ENCODE data around the gene TBC1D22A.
"Not testable (repeated sequence)": the region's sequence is repeated elsewhere in the genome, so short reads cannot be mapped to it uniquely, and the experiment has no call there.

Gene TBC1D22A

GRCh38 chr22:46774253-46774979 lies 12.0 kb downstream of the TBC1D22A start:
- DNase-seq (ENCODE audit: low read depth in 2 of 2): no peak

DNA sequence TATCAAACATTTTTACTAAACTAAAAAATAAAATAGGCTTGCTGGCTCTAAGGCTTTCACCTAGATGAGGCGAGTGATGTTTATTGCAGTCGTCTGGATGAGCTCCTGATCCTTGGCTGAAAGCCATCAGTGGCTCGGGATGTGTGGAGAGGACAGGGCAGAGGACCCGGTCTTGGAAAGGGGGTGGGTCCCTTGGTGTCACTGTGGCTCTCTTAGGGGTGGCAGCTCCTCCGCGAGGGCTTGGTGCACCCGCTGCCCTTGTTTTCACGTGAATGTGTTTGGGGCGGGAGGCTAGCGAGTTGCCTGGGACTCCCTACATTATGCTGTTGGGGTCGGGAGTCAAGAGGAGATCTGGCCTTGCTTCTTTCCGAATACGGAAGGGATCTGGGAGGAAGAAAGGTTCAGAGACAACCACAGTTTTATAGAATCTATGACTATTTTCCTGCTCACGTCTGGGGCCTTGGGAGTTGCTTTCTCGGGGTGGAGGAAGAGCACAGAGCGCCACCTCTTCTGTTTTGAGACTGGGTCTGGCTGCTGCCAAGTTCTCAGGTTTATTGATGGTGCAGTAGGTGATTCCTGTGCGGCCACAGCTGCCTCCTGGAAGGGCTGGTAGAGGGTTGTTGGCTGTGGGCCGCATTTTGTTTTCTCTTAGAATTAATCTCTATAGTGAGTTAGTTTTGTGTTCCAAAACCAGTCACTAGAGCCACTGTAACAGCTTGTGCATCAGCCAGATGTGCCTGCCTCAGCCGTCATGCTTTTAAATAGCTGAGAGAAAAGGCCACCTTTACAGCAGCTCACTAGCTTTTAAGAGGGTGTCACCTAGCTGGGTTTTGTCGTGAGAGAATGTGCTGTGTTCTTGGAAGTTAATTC lies 12.8 kb downstream of the TBC1D22A start:
- DNase-seq (ENCODE audit: low read depth in 2 of 2): no peak

- DNase-seq (ENCODE audit: low read depth in 2 of 2): no peak
Observed at GRCh38 chr22:46775850-46776826, 13.7 kb downstream of the TBC1D22A start.

- DNase-seq (ENCODE audit: low read depth in 2 of 2): no peak
Observed at GRCh38 chr22:46776876-46777608, 14.6 kb downstream of the TBC1D22A start.

GRCh38 chr22:46777609-46777970 lies 15.1 kb downstream of the TBC1D22A start:
- no peak for DNase-seq (ENCODE audit: low read depth in 2 of 2)

DNA sequence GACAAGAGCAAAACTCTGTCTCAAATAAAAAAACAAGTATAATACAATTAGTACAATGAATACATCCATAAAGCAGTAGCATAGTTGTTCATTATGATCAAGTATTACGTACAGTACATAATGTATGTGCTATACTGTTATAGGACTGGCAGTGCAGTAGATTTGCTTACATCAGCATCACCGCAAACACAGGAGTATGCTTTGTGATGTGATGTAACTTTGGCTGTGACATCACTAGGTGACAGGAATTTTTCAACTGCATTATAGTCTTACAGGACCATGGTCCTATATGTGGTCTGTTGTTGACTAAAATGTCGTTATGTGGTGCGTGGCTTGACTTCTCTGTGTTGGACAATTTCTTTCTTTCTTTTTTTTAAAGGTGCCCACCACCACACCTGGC lies 16.6 kb downstream of the TBC1D22A start:
- DNase-seq (ENCODE audit: low read depth in 2 of 2): no peak

- DNase-seq (ENCODE audit: low read depth in 2 of 2): no peak
Observed at GRCh38 chr22:46779651-46780050, 17.2 kb downstream of the TBC1D22A start.

DNA sequence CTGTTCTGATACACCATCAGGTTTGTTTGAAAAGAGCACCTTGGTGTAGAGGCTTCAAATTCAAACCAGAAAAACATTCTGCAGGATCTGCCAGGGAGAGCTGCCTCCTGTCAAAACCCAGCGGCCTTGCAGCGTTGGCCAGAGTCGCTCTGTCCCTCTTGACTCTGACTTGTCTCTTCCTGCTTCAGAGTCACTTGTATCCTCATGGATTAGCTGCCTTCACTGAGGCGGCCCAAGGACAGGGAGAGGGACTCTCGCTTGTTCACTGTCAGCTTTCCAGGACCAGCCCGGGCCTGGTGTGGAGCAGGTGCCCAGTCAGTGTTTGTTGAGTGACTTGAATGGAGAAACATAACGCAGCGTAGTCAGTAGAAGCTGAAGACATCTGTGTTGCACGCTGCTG lies 18.0 kb downstream of the TBC1D22A start:
- no peak for DNase-seq (ENCODE audit: low read depth in 2 of 2)

GRCh38 chr22:46781291-46781690 lies 18.8 kb downstream of the TBC1D22A start:
- DNase-seq (ENCODE audit: low read depth in 2 of 2): no peak

- not testable (repeated sequence) for DNase-seq (ENCODE audit: low read depth in 2 of 2)
Observed at GRCh38 chr22:46782200-46782599, 19.8 kb downstream of the TBC1D22A start.

DNA sequence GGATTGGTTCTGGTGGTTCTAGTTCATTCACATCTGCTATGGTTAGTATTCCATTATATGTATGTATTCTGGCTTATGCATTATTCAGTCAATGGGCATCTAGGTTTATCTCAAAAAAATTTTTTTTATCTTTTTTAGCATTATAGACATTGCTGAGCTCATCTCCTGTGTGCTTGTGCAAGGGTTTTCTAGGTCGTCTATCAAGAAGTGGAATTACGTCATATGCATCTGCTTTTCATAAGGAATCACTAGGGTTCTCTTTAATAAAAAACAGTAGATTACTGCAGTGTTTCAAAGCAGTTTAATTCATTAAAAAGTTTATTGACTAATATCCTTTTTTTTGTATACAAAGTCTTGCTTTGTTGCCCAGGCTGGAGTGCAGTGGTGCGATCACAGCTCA lies 21.3 kb downstream of the TBC1D22A start:
- peak in 1 of 2 experiments; percentile 24 for DNase-seq (ENCODE audit: low read depth in 2 of 2)

DNA sequence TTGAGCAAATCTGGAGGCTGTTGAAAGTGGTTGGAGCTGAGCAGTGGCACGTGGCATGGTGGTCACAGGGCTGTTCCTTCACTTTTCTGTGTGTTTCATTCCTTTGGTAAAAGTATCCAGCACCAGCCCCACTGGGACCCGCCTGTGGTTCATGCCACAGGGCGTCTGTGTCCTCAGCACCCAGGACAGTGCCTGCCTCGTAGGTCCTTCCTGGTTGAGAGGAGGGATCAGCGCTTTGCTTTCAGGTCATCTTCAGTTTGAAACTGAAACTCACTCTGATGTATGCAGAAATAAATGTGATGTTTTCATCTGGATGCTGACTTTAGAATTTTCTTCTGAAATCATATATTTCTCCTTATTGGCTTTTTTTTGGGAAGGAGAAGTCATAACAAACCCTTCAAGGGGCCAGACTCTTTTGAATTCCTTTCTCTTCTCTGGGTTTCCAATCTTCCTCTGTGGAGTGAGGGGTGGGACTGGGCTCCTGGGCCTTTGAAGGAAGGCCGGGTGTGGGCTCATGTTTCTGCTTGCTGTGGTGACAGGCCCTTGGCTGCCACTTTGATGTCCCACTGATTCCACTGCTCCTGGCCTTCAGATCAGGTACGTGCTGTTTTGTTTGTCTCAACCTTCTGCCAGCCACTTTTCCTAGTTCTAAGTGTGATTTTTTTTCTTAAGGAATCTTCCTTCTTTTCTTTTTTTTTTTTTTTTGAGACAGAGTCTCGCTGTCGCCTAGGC lies 26.2 kb downstream of the TBC1D22A start:
- DNase-seq (ENCODE audit: low read depth in 2 of 2): no peak

DNA sequence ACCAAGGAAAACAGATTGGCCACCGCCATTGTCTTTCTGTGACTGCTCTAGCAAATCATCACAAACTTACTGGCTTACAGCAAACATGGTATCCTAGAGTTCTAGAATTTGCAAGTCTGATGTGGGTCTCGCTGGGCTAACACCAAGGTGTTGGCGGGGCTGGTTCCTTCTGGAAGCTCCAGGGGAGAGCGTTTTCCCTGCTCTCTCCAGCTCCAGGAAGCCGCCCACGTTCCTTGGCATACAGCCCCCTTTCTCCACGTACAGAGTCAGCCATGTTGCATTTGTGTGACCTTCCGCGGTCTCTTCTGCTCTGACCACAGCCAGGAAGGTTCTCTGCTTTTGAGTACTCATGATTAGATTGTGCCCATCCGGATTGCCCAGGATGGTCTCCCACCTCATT lies 27.5 kb downstream of the TBC1D22A start:
- no peak for DNase-seq (ENCODE audit: low read depth in 2 of 2)

GRCh38 chr22:46791201-46791731 lies 28.8 kb downstream of the TBC1D22A start:
- DNase-seq (ENCODE audit: low read depth in 2 of 2): no peak

DNA sequence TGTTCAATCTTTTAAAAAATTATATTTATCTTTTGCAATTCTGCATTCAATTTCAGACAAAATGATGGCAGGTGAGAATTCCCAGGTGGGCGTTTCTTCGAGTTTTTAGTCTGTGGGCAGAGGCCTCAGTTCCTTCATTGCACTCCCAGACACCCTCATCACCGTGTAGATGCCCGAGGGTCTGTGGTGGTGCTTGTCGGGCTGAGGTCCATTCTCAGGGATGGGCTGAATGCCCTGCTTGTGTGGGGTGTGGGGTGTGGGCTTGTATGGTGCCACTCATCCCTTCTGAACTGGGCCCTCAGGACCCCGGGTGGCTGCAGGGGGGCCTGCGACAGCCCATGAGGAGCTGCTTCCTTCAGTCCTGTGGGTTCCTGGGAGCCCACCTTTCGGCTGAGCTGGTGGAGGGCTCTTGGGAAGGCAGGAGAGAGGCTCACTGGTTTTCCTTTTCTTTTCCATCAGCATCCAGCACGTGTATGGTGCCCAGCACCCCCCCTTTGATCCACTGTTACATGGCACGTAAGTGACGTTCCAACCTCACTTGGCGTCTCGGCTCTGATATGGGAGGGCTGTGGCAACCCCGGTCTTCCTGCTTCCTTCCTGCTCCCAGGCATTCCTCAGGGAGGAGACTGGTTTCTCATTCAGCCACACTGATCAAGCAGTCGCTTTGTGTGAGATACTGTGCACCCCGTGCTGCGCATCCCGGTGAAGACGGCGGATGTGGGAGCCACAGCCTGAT lies 29.8 kb downstream of the TBC1D22A start:
- no peak for DNase-seq (ENCODE audit: low read depth in 2 of 2)

GRCh38 chr22:46792841-46793261 lies 30.4 kb downstream of the TBC1D22A start:
- DNase-seq (ENCODE audit: low read depth in 2 of 2): no peak

DNA sequence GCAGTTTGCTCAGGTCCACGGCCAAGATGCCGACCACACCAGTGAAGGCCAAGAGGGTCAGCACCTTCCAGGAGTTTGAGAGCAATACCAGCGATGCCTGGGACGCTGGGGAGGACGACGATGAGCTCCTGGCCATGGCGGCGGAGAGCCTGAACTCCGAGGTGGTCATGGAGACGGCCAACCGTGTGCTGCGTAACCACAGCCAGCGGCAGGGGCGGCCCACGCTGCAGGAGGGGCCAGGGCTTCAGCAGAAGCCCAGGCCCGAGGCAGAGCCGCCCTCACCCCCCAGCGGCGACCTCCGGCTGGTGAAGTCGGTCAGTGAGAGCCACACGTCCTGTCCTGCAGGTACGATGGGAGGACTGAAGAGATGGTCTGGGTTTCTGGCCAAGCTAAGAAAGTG lies 31.0 kb downstream of the TBC1D22A start:
- no peak for DNase-seq (ENCODE audit: low read depth in 2 of 2)

GRCh38 chr22:46794067-46794466 lies 31.6 kb downstream of the TBC1D22A start:
- no peak for DNase-seq (ENCODE audit: low read depth in 2 of 2)

GRCh38 chr22:46794491-46794890 lies 32.0 kb downstream of the TBC1D22A start:
- DNase-seq (ENCODE audit: low read depth in 2 of 2): no peak

DNA sequence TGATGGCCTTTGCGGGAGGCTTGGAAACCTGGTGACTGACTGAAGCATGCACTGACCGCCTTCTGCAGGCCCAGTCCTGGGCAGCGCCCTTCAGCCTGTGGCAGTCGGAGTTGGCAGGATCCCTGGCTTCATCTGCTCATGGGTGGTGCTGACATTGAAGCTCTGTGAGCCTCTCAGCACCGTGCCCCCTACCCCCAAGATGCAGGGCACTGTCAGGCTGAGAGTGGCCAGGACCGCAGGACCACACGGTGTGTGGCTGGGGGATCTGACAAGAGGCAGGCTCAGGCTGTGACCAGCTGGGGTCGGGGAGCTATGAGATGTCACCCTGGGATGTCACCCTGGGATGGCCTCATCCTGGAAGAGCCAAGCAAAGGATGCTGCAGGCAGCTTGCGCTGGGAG lies 32.7 kb downstream of the TBC1D22A start:
- DNase-seq (ENCODE audit: low read depth in 2 of 2): no peak
